Activated B cell treated with CpG ODN at 0.5 μM for 24 hours (primary cell): ENCODE measurements around the gene HBG2. TPM values are rescaled to one million over a fixed set of nuclear protein-coding genes. Genes with fewer than 3 reads are reported as not detected.

Experiments
- ATAC-seq: fragments of 200-7000 bp; cut with Tn5 transposase; one replicate; pipeline ENCODE4 v1.10.0; 2021; ENCODE audit warnings: low read depth, mild to moderate bottlenecking, moderate library complexity
- CTCF ChIA-PET: fragments of 350-600 bp; sonication (Branson Sonifier 250); formaldehyde crosslinking; loops from one replicate; lab custom pipeline; 2021; ENCODE audit warnings: antibody characterized with exemption; lab: Charles Lee
- POLR2A ChIA-PET: fragments of 350-600 bp; sonication (Branson Sonifier 250); formaldehyde crosslinking; loops from one replicate; lab custom pipeline; 2021; ENCODE audit warnings: antibody characterized with exemption; lab: Charles Lee
- DNase-seq: peaks from one replicate; pipeline ENCODE4 v3.0.0; 2022
- H3K27ac Mint-ChIP-seq: one replicate; pipeline ENCODE4 v1.8.0; 2020; ENCODE audit warnings: mixed read lengths
- H3K27me3 Mint-ChIP-seq: one replicate; pipeline ENCODE4 v1.8.0; 2021; ENCODE audit warnings: mixed read lengths
- H3K36me3 Mint-ChIP-seq: one replicate; pipeline ENCODE4 v1.8.0; 2021; ENCODE audit warnings: low read depth, mixed read lengths
- H3K4me1 Mint-ChIP-seq: one replicate; pipeline ENCODE4 v1.8.0; 2021; ENCODE audit warnings: mixed read lengths
- H3K4me3 Mint-ChIP-seq: one replicate; pipeline ENCODE4 v1.8.0; 2020; ENCODE audit warnings: mild to moderate bottlenecking, mixed read lengths
- H3K9me3 Mint-ChIP-seq: one replicate; pipeline ENCODE4 v1.8.0; 2020; ENCODE audit warnings: mixed read lengths
- intact Hi-C: fragments of 100-400 bp; cut with micrococcal nuclease; formaldehyde crosslinking; loops from one replicate; pipeline ENCODE4 v1.15.1; 2024
- total RNA-seq: library from RNA; stranded (reverse); gene quantifications from 2 replicates; pipeline ENCODE4 v1.2.3, GENCODE V29; 2022
- TF ChIP-seq, protein P1 (sequence below): fragments of 200-600 bp; IDR thresholded peaks from one replicate; pipeline ENCODE4 v1.8.0; 2022; ENCODE audit warnings: antibody characterized with exemption, mild to moderate bottlenecking

HBG2 gene
- total RNA-seq, 1 donor from 2014 or later: not detected

DNA sequence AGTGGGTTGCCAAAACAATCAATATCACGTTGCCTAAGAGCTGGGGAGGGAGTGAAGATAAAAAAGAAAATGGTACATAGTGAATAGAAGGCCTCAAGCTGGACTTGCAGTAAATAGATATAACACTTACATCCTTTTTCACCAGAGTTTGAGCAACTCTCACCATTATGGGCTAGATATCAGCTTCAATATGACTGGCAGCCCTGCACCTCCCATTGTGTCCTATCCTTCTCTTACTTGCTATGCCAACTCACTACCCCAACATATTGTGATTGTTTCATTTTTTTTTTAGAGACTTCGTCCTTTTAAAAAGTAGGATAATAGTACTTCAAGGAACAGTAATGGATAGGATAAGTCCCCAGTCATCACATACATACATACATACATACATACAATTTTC is 12.4 kb downstream of the HBG2 start:
- no peak for DNase-seq
- ATAC-seq: no peak
- TF ChIP-seq, protein P1, sequence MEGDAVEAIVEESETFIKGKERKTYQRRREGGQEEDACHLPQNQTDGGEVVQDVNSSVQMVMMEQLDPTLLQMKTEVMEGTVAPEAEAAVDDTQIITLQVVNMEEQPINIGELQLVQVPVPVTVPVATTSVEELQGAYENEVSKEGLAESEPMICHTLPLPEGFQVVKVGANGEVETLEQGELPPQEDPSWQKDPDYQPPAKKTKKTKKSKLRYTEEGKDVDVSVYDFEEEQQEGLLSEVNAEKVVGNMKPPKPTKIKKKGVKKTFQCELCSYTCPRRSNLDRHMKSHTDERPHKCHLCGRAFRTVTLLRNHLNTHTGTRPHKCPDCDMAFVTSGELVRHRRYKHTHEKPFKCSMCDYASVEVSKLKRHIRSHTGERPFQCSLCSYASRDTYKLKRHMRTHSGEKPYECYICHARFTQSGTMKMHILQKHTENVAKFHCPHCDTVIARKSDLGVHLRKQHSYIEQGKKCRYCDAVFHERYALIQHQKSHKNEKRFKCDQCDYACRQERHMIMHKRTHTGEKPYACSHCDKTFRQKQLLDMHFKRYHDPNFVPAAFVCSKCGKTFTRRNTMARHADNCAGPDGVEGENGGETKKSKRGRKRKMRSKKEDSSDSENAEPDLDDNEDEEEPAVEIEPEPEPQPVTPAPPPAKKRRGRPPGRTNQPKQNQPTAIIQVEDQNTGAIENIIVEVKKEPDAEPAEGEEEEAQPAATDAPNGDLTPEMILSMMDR: no peak
- Mint-ChIP-seq H3K36me3 (no peaks in the 10 kb centered on the region), H3K9me3 (no peaks in the 10 kb centered on the region), H3K27me3 (peaks cover 5% of the 10 kb centered on the region), H3K4me3 (no peak overlapping the region), H3K27ac (no peak overlapping the region), H3K4me1 (no peaks in the 10 kb centered on the region)
- ChIA-PET POLR2A (no interaction called here), CTCF (no interaction called here)
- intact Hi-C loops: no loop called here

DNA sequence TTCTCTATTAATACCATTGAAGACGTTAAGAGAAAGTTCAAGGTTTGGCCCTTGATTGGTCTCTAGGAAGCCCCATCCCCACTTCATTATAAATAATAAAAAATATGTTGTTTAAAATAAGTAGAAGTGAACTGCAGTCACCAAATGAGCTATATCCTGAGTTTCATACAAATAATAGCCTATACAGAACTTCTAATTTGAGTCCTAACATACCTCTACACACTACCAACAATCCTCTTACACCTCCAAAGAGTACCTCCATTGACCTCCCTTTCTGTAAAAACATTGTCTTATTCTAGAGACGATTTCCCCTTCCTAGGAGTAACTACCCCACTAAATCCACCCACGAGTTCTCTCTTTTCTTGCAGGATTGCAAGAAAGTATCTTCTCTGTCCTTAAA is 13.1 kb downstream of the HBG2 start:
- CTCF ChIA-PET: no interaction called here
- H3K4me3 Mint-ChIP-seq: no peak overlapping the region
- H3K4me1 Mint-ChIP-seq: no peaks in the 10 kb centered on the region
- TF ChIP-seq, protein P1: no peak
- no peak for ATAC-seq
- intact Hi-C loops: no loop called here
- H3K9me3 Mint-ChIP-seq: no peaks in the 10 kb centered on the region
- POLR2A ChIA-PET: no interaction called here
- H3K27ac Mint-ChIP-seq: no peak overlapping the region
- H3K27me3 Mint-ChIP-seq: peaks cover 5% of the 10 kb centered on the region
- DNase-seq: no peak
- no peaks in the 10 kb centered on the region for H3K36me3 Mint-ChIP-seq

DNA sequence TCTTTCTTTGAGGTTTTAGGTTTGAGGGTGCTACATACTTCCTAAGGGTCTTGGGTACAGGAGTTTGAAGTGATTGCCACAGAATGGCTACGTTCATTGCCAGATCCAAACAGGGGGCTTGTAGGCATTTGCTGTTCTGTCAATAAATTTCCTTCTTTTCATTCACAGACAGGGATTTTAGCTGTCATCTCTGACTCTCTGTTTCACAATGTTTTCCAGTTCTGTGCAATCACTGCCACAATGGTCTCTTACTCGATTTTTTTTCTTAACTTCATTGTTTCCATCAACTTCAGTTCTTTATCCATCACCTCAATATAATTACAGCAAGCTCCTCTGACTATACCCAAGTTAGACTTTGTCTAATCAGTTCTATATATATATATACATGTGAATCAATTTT is 14.1 kb downstream of the HBG2 start:
- H3K36me3 Mint-ChIP-seq: no peaks in the 10 kb centered on the region
- no peaks in the 10 kb centered on the region for H3K4me1 Mint-ChIP-seq
- no peak for DNase-seq
- intact Hi-C loops: no loop called here
- H3K9me3 Mint-ChIP-seq: no peaks in the 10 kb centered on the region
- CTCF ChIA-PET: no interaction called here
- no peak overlapping the region for H3K27ac Mint-ChIP-seq
- peaks cover 5% of the 10 kb centered on the region for H3K27me3 Mint-ChIP-seq
- TF ChIP-seq, protein P1: no peak
- no peak overlapping the region for H3K4me3 Mint-ChIP-seq
- POLR2A ChIA-PET: no interaction called here
- no peak for ATAC-seq

DNA sequence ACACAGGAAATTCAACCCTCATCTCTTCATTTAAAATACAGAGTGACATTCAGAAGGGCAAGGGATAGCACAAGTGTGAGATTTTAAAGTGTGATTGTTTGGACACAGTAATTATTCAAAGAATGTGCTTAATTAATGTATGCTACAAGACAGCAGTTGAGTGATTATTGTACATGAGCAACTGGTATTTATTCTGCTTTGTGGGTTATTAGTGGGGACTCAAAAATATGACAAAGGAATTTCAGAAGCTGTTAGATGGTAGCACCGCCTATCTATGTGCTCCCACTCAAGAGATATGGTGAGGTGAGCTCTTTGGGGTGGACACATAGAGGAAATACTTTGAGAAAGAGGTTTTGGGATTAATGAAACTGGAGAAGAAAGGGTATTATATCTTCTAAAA is 14.5 kb downstream of the HBG2 start:
- no peak for ATAC-seq
- Mint-ChIP-seq H3K4me1 (no peaks in the 10 kb centered on the region), H3K36me3 (no peaks in the 10 kb centered on the region), H3K9me3 (no peaks in the 10 kb centered on the region), H3K27ac (no peak overlapping the region), H3K27me3 (peaks cover 4% of the 10 kb centered on the region), H3K4me3 (no peak overlapping the region)
- no peak for DNase-seq
- ChIA-PET POLR2A (no interaction called here), CTCF (no interaction called here)
- TF ChIP-seq, protein P1: no peak
- intact Hi-C loops: no loop called here

DNA sequence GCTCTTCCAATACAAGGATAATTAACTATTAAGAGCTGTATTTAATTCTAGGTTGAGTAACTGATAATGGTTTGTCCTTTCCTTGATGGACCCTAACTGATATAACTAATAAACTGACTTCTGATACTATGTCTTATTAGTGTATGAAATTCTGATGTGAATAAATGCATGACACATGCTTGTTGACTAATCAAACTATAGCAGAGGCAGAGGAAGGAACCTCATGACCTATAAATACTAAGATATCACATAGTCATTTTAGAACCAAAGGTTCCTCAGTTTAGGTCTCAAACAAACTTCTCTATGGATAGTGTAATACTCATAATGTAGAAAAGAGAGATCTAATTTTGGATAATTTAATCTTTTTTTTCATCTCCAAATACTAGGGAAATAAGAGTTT is 15.5 kb downstream of the HBG2 start:
- H3K36me3 Mint-ChIP-seq: no peaks in the 10 kb centered on the region
- ATAC-seq: no peak
- DNase-seq: no peak
- CTCF ChIA-PET: no interaction called here
- POLR2A ChIA-PET: no interaction called here
- H3K4me1 Mint-ChIP-seq: peaks cover 3% of the 10 kb centered on the region
- TF ChIP-seq, protein P1: no peak
- intact Hi-C loops: no loop called here
- H3K4me3 Mint-ChIP-seq: no peak overlapping the region
- no peaks in the 10 kb centered on the region for H3K9me3 Mint-ChIP-seq
- H3K27me3 Mint-ChIP-seq: peaks cover 6% of the 10 kb centered on the region
- no peak overlapping the region for H3K27ac Mint-ChIP-seq
